ENCODE measurements around the gene SLC25A6. TPM values are rescaled to one million over a fixed set of nuclear protein-coding genes. Genes with fewer than 3 reads are reported as not detected.
"Not testable (repeated sequence)": the region's sequence is repeated elsewhere in the genome, so short reads cannot be mapped to it uniquely, and the experiment has no call there.

SLC25A6 gene
- polyA plus RNA-seq, 1 experiment = 273 TPM

DNA sequence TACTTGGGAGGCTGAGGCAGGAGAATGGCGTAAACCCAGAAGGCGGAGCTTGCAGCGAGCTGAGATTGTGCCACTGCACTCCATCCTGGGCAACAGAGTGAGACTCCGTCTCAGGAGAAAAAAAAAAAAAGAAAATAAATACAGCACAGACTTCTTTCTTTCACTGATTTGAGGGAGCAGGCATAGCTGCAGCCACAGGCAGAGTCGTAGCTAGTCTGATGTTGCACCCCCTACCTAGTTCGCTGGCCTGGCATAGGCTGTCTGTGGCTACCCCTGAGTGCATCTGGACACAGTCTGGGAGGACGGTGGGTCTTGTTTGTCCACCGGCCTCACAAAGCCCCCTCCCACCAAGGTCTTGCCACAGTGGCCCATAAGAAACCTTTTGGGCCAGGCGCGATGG lies 33.9 kb downstream of the SLC25A6 start:
- Histone ChIP-seq H3K27ac (ENCODE audit: low read depth, low read length) (no peak overlapping the region), H3K27me3 (ENCODE audit: control insufficient read depth, insufficient read depth, low read length) (no peaks in the 10 kb centered on the region), H3K4me3 (ENCODE audit: low read depth, low read length) (no peak overlapping the region), H3K9me3 (ENCODE audit: control insufficient read depth, insufficient read depth, low read length) (peaks cover 17% of the 10 kb centered on the region)
- ChIA-PET POLR2A (no interaction called here), CTCF (no interaction called here)
- TF ChIP-seq, protein P1, sequence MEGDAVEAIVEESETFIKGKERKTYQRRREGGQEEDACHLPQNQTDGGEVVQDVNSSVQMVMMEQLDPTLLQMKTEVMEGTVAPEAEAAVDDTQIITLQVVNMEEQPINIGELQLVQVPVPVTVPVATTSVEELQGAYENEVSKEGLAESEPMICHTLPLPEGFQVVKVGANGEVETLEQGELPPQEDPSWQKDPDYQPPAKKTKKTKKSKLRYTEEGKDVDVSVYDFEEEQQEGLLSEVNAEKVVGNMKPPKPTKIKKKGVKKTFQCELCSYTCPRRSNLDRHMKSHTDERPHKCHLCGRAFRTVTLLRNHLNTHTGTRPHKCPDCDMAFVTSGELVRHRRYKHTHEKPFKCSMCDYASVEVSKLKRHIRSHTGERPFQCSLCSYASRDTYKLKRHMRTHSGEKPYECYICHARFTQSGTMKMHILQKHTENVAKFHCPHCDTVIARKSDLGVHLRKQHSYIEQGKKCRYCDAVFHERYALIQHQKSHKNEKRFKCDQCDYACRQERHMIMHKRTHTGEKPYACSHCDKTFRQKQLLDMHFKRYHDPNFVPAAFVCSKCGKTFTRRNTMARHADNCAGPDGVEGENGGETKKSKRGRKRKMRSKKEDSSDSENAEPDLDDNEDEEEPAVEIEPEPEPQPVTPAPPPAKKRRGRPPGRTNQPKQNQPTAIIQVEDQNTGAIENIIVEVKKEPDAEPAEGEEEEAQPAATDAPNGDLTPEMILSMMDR (IDR thresholded peaks at IDR 0.05; ENCODE audit: low read depth, low read length) = no peak
- DNase-seq (ENCODE audit: low read depth, low spot score) = no peak

DNA sequence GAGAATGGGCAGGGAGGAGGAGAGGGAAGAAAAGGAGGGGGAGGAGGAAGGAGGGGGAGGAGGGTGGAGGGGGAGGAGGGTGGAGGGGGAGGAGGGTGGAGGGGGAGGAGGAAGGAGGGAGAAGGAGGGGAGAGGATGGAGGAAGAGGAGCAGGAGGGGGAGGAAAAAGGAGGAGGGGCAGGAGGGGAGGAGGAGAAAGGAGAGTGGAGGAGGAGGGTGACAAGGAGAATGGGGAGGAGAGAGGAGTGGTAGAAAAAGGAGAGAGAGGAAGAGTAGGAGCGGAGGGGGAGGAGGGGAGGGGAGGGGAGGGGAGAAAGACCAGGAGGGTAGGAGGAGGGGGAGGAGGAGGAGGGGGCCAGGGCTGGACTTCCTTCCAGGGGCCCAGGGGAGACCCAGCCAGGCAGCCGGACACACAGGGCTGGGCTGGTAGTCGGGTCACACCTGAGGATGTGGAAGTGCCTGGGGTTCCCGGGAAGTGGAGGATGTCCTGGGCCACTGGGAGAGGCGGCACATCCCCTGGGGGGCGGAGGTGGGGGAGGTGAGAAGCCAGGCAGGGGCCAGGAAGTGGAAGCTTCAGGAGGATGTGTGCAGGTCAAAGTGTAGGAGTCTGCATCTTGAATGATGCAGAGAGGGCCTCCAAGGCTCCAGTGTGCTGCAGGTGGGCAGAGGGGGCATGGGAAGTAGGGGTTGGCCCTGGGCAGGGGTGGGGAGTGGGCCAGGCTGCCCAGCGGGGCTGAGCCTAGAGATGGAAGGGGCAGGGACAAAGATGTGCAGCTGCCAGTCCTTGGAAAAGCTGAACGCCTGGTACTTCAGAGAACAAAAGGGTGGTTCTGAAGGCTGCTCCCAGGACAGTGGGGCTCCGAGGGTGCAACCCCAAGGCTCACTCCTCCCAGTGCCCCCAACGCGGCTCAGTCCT lies 36.5 kb downstream of the SLC25A6 start:
- Histone ChIP-seq H3K27me3 (ENCODE audit: control insufficient read depth, insufficient read depth, low read length) (no peaks in the 10 kb centered on the region), H3K9me3 (ENCODE audit: control insufficient read depth, insufficient read depth, low read length) (peaks cover 36% of the 10 kb centered on the region), H3K4me3 (ENCODE audit: low read depth, low read length) (no peak overlapping the region), H3K27ac (ENCODE audit: low read depth, low read length) (no peak overlapping the region)
- ChIA-PET POLR2A (no interaction called here), CTCF (no interaction called here)
- DNase-seq (ENCODE audit: low read depth, low spot score) = no peak
- TF ChIP-seq, protein P1 (IDR thresholded peaks at IDR 0.05; ENCODE audit: low read depth, low read length) = no peak

DNA sequence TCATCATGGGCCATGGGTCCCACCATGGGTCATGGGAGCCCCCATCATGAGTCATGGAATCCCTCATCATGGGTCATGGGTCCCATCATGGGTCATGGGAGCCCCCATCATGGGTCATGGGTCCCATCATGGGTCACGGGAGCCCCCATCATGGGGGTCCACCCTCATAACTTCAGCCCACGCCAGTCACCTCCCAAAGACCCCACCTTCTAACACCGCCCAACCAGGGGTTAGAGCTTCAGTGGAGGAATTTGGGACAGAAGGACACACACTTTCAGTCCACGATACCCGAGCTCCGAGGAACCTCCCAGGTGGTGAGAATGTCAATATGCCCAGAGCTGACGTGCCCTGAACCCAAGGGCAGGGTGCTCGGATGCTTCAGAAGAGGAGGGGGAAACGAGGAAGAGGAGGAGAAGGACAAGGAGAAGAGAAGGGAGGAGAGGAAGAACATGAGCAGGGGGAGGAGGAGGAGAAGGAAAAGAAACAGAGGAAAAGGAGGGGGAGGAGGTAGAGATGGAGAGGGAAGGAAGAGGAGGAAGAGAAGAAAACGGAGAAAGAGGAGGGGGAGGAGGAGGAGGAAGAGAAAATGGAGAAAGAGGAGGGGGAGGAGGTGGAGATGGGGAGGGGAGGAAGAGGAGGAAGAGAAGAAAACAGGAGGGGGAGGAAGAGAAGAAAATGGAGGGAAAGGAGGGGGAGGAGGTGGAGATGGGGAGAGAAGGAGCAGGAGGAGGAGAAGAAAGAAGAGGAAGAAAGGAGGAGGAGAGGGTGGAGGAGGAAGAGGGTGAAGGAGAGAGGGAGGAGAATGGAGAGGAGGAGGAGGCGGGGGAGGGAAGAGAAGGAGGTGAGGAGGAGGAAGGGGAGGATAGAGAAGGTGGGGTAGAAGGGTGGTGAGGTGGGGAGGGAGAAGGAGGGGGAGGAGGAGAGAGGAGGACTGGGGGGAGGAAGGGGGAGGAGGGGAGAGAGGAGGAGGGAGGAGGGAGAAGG lies 37.6 kb downstream of the SLC25A6 start:
- CTCF ChIA-PET = no interaction called here
- TF ChIP-seq, protein P1 (IDR thresholded peaks at IDR 0.05; ENCODE audit: low read depth, low read length) = no peak
- no peak for DNase-seq (ENCODE audit: low read depth, low spot score)
- peaks cover 43% of the 10 kb centered on the region for H3K9me3 ChIP-seq (ENCODE audit: control insufficient read depth, insufficient read depth, low read length)
- H3K27me3 ChIP-seq (ENCODE audit: control insufficient read depth, insufficient read depth, low read length) = no peaks in the 10 kb centered on the region
- H3K27ac ChIP-seq (ENCODE audit: low read depth, low read length) = no peak overlapping the region
- no peak overlapping the region for H3K4me3 ChIP-seq (ENCODE audit: low read depth, low read length)
- POLR2A ChIA-PET = no interaction called here

- Histone ChIP-seq H3K27me3 (ENCODE audit: control insufficient read depth, insufficient read depth, low read length) (no peaks in the 10 kb centered on the region), H3K9me3 (ENCODE audit: control insufficient read depth, insufficient read depth, low read length) (peaks cover 49% of the 10 kb centered on the region), H3K4me3 (ENCODE audit: low read depth, low read length) (no peak overlapping the region), H3K27ac (ENCODE audit: low read depth, low read length) (no peak overlapping the region)
- TF ChIP-seq, protein P1 (IDR thresholded peaks at IDR 0.05; ENCODE audit: low read depth, low read length) = no peak
- CTCF ChIA-PET = no interaction called here
- POLR2A ChIA-PET = no interaction called here
- no peak for DNase-seq (ENCODE audit: low read depth, low spot score)
Measured at GRCh38 chrX:1351981-1352714, 39.8 kb downstream of the SLC25A6 start.

GRCh38 chrX:1349606-1350005 lies 42.3 kb downstream of the SLC25A6 start:
- POLR2A ChIA-PET = not testable (repeated sequence)

More at GRCh38 chrX:1349606-1350005, 42.3 kb downstream of the SLC25A6 start:
- CTCF ChIA-PET; H3K4me3 ChIP-seq (ENCODE audit: low read depth, low read length); H3K27me3 ChIP-seq (ENCODE audit: control insufficient read depth, insufficient read depth, low read length); DNase-seq (ENCODE audit: low read depth, low spot score); H3K27ac ChIP-seq (ENCODE audit: low read depth, low read length): not testable (repeated sequence)
- H3K9me3 ChIP-seq (ENCODE audit: control insufficient read depth, insufficient read depth, low read length) = peaks cover 69% of the 10 kb centered on the region
